Parathyroid adenoma (tissue), 2 donors: ENCODE measurements around the gene GALNT3.

Experiments
- H2AFZ ChIP-seq: fragments of 300-600 bp; sonication (generic); one replicate; pipeline ENCODE4 v1.7.0; 2017; ENCODE audit warnings: antibody characterized with exemption, mild to moderate bottlenecking
- H3K27ac ChIP-seq: fragments of 300-600 bp; sonication (generic); one replicate; pipeline ENCODE4 v1.7.0; 2017
- H3K27me3 ChIP-seq: fragments of 300-600 bp; sonication (generic); one replicate; pipeline ENCODE4 v1.7.0; 2017; ENCODE audit warnings: low read length; ENCODE audit not compliant: control insufficient read depth, insufficient read depth
- H3K36me3 ChIP-seq: fragments of 300-600 bp; sonication (generic); one replicate; pipeline ENCODE4 v1.7.0; 2017; ENCODE audit warnings: low read length; ENCODE audit not compliant: control insufficient read depth, insufficient read depth
- H3K4me1 ChIP-seq: fragments of 300-600 bp; sonication (generic); one replicate; pipeline ENCODE4 v1.7.0; 2017; ENCODE audit warnings: control low read depth
- H3K4me2 ChIP-seq: fragments of 300-600 bp; sonication (generic); one replicate; pipeline ENCODE4 v1.7.0; 2017; ENCODE audit warnings: low read length
- H3K4me3 ChIP-seq: fragments of 300-600 bp; sonication (generic); one replicate; pipeline ENCODE4 v1.7.0; 2017; ENCODE audit warnings: low read depth, low read length
- H3K79me2 ChIP-seq: fragments of 300-600 bp; sonication (generic); one replicate; pipeline ENCODE4 v1.7.0; 2017; ENCODE audit warnings: control low read depth
- H3K9ac ChIP-seq: fragments of 300-600 bp; sonication (generic); one replicate; pipeline ENCODE4 v1.7.0; 2017; ENCODE audit warnings: mild to moderate bottlenecking
- H3K9me3 ChIP-seq: fragments of 300-600 bp; sonication (generic); one replicate; pipeline ENCODE4 v1.7.0; 2017; ENCODE audit warnings: low read length; ENCODE audit not compliant: control insufficient read depth
- TF ChIP-seq, protein P1 (sequence below): fragments of 300-600 bp; sonication (generic); IDR thresholded peaks from one replicate; pipeline ENCODE4 v1.7.0; 2017; ENCODE audit warnings: antibody characterized with exemption, mild to moderate bottlenecking
- donor health status: primary hyperparathyroidism.

GALNT3 gene

DNA sequence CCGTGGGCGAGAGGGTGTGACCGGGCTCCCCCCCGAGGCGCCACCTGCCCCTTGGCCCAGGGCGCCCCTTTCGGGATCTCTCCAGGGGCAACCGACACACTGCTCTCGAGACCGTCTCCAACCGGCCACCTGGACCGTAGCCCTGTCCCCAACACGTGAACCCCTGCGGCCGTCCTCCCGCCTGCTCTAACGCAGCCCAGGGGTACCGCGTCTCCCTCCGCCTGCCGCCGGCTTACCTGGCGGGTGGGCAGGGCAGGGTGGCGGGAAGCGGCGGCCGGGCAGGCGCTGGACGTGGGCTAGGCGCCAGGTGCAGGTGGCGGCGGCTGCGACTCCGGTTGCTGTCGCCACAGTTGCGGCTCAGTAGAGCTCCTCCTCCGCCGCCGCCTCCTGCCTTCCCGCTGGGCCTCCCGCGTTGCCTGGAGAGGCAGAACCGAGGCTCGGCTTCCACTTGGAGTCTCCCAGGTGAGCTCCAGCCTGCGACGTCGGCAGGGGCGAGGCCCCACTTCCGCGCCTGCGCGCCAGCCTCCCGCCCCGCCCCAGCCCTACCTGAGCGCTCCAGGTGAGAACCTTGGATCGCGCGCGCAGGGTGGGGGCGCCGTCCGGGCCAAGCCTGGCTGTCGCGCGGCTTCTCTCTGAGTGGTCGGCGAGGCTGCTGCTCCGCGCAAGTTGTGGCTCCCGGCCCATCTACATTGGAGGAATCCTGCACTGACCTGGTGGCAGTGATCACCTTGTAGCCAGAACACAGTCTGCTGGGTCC is at the start of gene GALNT3:
GALNT3 (minus strand) TSS at position 469 of the 757 bp plus-strand sequence. CDS start 23,547 bp downstream, outside the sequence.
- H3K4me1 ChIP-seq, result no peaks in the 10 kb centered on the region
- no peaks in the 10 kb centered on the region for H3K79me2 ChIP-seq
- no peaks in the 10 kb centered on the region for H3K36me3 ChIP-seq
- peak within 1 kb of the TSS; percentile 76 for H3K27ac ChIP-seq
- peak within 1 kb of the TSS; percentile 95 for H2AFZ ChIP-seq
- no peak within 1 kb of the TSS for H3K9ac ChIP-seq
- peak within 1 kb of the TSS; percentile 68 for H3K4me3 ChIP-seq
- H3K4me2 ChIP-seq, result peak within 1 kb of the TSS; percentile 98
- no peaks in the 10 kb centered on the region for H3K27me3 ChIP-seq
- no peaks in the 10 kb centered on the region for H3K9me3 ChIP-seq
- TF ChIP-seq, protein P1, sequence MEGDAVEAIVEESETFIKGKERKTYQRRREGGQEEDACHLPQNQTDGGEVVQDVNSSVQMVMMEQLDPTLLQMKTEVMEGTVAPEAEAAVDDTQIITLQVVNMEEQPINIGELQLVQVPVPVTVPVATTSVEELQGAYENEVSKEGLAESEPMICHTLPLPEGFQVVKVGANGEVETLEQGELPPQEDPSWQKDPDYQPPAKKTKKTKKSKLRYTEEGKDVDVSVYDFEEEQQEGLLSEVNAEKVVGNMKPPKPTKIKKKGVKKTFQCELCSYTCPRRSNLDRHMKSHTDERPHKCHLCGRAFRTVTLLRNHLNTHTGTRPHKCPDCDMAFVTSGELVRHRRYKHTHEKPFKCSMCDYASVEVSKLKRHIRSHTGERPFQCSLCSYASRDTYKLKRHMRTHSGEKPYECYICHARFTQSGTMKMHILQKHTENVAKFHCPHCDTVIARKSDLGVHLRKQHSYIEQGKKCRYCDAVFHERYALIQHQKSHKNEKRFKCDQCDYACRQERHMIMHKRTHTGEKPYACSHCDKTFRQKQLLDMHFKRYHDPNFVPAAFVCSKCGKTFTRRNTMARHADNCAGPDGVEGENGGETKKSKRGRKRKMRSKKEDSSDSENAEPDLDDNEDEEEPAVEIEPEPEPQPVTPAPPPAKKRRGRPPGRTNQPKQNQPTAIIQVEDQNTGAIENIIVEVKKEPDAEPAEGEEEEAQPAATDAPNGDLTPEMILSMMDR, result no peak

DNA sequence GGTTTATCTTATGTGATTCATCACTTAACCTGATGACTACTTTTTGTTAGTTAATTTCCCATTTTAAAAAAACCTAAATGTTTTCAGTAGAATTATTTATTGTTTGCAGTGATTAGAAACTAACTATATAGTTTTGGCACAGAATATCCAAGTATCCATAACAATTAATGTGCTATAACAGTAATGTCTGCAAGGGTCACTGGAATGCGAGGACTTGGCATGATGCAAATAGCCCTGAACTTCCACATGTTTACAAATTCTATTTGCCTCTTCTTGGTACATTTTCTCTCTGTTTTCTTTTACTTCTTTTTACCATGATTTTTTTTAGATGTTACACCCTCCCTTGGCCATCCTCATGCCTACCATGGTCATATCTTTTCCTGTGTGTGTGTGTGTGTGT is 49.3 kb upstream of the GALNT3 start:
- no peaks in the 10 kb centered on the region for H3K4me1 ChIP-seq
- no peaks in the 10 kb centered on the region for H3K36me3 ChIP-seq
- no peak overlapping the region for H2AFZ ChIP-seq
- TF ChIP-seq, protein P1, result no peak
- H3K4me2 ChIP-seq, result no peak overlapping the region
- no peaks in the 10 kb centered on the region for H3K27me3 ChIP-seq
- H3K79me2 ChIP-seq, result no peaks in the 10 kb centered on the region
- H3K27ac ChIP-seq, result no peak overlapping the region
- H3K4me3 ChIP-seq, result no peak overlapping the region
- H3K9ac ChIP-seq, result no peak overlapping the region
- H3K9me3 ChIP-seq, result no peaks in the 10 kb centered on the region

DNA sequence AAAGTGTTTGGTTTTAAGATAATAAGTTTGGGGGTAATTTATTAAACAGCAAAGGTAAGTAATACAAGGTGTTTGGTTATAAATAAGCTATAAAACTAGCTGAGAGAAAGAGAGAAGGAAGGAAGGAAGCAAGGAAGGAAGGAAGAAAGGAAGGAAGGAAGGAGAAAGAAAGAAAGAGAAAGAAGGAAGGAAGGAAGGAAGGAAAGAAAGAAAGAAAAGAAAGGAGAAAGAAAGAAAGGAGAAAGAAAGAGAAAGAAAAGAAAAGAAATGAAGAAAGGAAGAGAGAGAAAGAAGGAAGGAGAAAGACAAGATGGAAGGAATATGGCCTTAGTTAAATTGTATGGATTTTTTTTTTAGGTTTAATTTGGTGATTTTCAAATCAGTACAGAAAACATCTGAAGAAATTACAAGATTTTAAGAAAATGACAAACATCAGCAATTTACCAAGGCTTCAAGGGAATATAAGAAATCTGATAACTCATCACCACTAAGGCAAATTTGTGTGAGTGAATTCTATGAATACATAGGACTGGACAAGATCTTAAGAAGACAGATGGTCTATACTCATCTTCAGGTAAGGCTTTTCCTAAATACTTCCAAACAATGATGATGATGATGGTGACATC is 46.4 kb upstream of the GALNT3 start:
- TF ChIP-seq, protein P1, result no peak
- no peak overlapping the region for H3K9ac ChIP-seq
- no peaks in the 10 kb centered on the region for H3K27me3 ChIP-seq
- no peaks in the 10 kb centered on the region for H3K9me3 ChIP-seq
- no peaks in the 10 kb centered on the region for H3K36me3 ChIP-seq
- no peak overlapping the region for H3K4me3 ChIP-seq
- H3K27ac ChIP-seq, result no peak overlapping the region
- H3K4me1 ChIP-seq, result no peaks in the 10 kb centered on the region
- no peak overlapping the region for H2AFZ ChIP-seq
- H3K79me2 ChIP-seq, result no peaks in the 10 kb centered on the region
- H3K4me2 ChIP-seq, result no peak overlapping the region

DNA sequence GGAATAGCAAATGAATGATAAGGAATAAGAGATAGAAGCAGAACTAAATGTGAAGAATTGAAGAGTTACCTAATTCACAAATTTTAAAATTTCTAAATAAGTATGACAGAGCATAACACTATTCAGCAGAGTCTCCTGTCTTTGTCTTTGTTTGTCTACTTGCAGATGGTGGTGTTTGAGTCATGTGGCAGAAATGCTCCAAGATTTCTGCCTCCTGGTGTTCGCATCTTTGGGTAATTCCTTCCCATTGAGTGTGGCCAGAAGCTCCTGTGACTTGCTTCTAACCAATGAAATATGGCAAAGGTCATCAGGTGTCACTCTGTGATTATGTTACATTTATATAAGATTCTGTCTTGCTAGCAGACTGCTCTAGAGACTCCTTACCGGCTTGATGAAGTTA is 45.6 kb upstream of the GALNT3 start:
- H3K4me2 ChIP-seq, result no peak overlapping the region
- no peak overlapping the region for H3K4me3 ChIP-seq
- H3K4me1 ChIP-seq, result no peaks in the 10 kb centered on the region
- no peak overlapping the region for H3K9ac ChIP-seq
- no peak overlapping the region for H3K27ac ChIP-seq
- no peak overlapping the region for H2AFZ ChIP-seq
- no peaks in the 10 kb centered on the region for H3K79me2 ChIP-seq
- no peaks in the 10 kb centered on the region for H3K36me3 ChIP-seq
- H3K27me3 ChIP-seq, result no peaks in the 10 kb centered on the region
- H3K9me3 ChIP-seq, result no peaks in the 10 kb centered on the region
- TF ChIP-seq, protein P1, result no peak
